ENCODE results near the gene ABHD16A. TPM values are rescaled to one million over a fixed set of nuclear protein-coding genes. Genes with fewer than 3 reads are reported as not detected.

The ABHD16A gene
- total RNA-seq, 2 experiments from 2014 or later: 28.6 to 32.7 TPM

DNA sequence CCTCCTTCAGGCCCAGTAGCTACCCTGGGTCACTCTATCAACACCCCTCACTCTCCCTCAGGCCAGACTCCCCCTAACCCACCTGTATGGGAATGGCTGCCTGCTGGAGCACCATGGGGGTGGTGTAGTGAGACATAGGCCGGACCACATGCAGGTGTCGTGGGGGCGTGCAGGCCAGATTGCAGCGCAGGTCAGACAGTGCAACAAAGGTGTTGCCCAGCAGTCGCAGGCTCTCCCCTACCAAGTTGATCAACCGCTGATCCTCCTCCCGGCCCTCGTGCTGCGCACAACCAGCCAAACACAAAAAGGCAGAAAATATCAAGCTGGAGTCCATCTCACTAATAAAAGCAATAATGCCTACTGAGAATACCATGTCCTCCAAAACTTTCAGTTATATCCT is 57.8 kb downstream of the ABHD16A start:
- intact Hi-C loops (cut with micrococcal nuclease; ENCODE audit: unreplicated experiment): no loop called here
- BruUV-seq (replicated peaks): no TSS peak
- H3K4me3 ChIP-seq (ENCODE audit: low read depth, low read length, poor library complexity, severe bottlenecking): no peak overlapping the region
- DNase-seq (ENCODE audit: low spot score): no peak
- TF ChIP-seq CTCF (conservative IDR thresholded peaks at IDR 0.05; ENCODE audit: low read length) (no peak), EZH2phosphoT487 (IDR thresholded peaks at IDR 0.05; ENCODE audit: borderline replicate concordance, low read depth, low read length) (no peak)
- no peak overlapping the region for H3K27ac ChIP-seq (ENCODE audit: low read depth, low read length, poor library complexity, severe bottlenecking)
- no peaks in the 10 kb centered on the region for H3K9me2 ChIP-seq (ENCODE audit: insufficient read depth, low read length)
- H3K4me1 ChIP-seq (ENCODE audit: insufficient read depth, low read length, poor library complexity, severe bottlenecking): no peaks in the 10 kb centered on the region
- H3K36me3 ChIP-seq (ENCODE audit: insufficient read depth, low read length): peaks cover 93% of the 10 kb centered on the region
- no peak overlapping the region for H3K4me2 ChIP-seq (ENCODE audit: low read length)
- no peak overlapping the region for H2AFZ ChIP-seq (ENCODE audit: low read length)
- ChIA-PET CTCF (ENCODE audit: unreplicated experiment) (no interaction called here), POLR2A (no interaction called here)
- H4K20me1 ChIP-seq (ENCODE audit: insufficient read depth, low read length): no peaks in the 10 kb centered on the region
- peaks cover 10% of the 10 kb centered on the region for H3K79me2 ChIP-seq (ENCODE audit: insufficient read depth, low read depth, low read length)
- no peaks in the 10 kb centered on the region for H3K9me3 ChIP-seq (ENCODE audit: low read length)

- BruUV-seq (replicated peaks): no TSS peak
- CTCF ChIA-PET (ENCODE audit: unreplicated experiment): no interaction called here
Measured at GRCh38 chr6:31643818-31644454, 59.2 kb downstream of the ABHD16A start.

More at GRCh38 chr6:31643818-31644454, 59.2 kb downstream of the ABHD16A start:
- H3K9me2 ChIP-seq (ENCODE audit: insufficient read depth, low read length): no peaks in the 10 kb centered on the region
- TF ChIP-seq CTCF (conservative IDR thresholded peaks at IDR 0.05; ENCODE audit: low read length) (no peak), EZH2phosphoT487 (IDR thresholded peaks at IDR 0.05; ENCODE audit: borderline replicate concordance, low read depth, low read length) (no peak)
- no peak for DNase-seq (ENCODE audit: low spot score)
- H4K20me1 ChIP-seq (ENCODE audit: insufficient read depth, low read length): no peaks in the 10 kb centered on the region
- POLR2A ChIA-PET: interaction anchor here (1.1 to 1.2 kb wide), 2 partner anchors 17 to 64 kb away, joined by 3 to 4 read pairs; no protein-coding TSS in a partner anchor
- no peaks in the 10 kb centered on the region for H3K4me1 ChIP-seq (ENCODE audit: insufficient read depth, low read length, poor library complexity, severe bottlenecking)
- no peak overlapping the region for H3K27ac ChIP-seq (ENCODE audit: low read depth, low read length, poor library complexity, severe bottlenecking)
- H2AFZ ChIP-seq (ENCODE audit: low read length): no peak overlapping the region
- H3K9me3 ChIP-seq (ENCODE audit: low read length): no peaks in the 10 kb centered on the region
- H3K36me3 ChIP-seq (ENCODE audit: insufficient read depth, low read length): peaks cover 94% of the 10 kb centered on the region
- no peak overlapping the region for H3K4me3 ChIP-seq (ENCODE audit: low read depth, low read length, poor library complexity, severe bottlenecking)
- no peaks in the 10 kb centered on the region for H3K79me2 ChIP-seq (ENCODE audit: insufficient read depth, low read depth, low read length)
- intact Hi-C loops (cut with micrococcal nuclease; ENCODE audit: unreplicated experiment): no loop called here
- no peak overlapping the region for H3K4me2 ChIP-seq (ENCODE audit: low read length)

All from OCI-LY7 (cell line).